NB4 (cell line): ENCODE data around the gene C14orf93.

Source experiments
- POLR2A ChIP-seq: IDR thresholded peaks from 2 replicates; pipeline ENCODE4 v1.6.1; 2011; ENCODE audit warnings: mild to moderate bottlenecking; ENCODE audit not compliant: insufficient read length; ENCODE audit errors: extremely low read depth
- TF ChIP-seq, protein P1 (sequence below): IDR thresholded peaks from one replicate; pipeline ENCODE4 v1.5.1; 2012; ENCODE audit warnings: low read depth, low read length

- TF ChIP-seq, protein P1, sequence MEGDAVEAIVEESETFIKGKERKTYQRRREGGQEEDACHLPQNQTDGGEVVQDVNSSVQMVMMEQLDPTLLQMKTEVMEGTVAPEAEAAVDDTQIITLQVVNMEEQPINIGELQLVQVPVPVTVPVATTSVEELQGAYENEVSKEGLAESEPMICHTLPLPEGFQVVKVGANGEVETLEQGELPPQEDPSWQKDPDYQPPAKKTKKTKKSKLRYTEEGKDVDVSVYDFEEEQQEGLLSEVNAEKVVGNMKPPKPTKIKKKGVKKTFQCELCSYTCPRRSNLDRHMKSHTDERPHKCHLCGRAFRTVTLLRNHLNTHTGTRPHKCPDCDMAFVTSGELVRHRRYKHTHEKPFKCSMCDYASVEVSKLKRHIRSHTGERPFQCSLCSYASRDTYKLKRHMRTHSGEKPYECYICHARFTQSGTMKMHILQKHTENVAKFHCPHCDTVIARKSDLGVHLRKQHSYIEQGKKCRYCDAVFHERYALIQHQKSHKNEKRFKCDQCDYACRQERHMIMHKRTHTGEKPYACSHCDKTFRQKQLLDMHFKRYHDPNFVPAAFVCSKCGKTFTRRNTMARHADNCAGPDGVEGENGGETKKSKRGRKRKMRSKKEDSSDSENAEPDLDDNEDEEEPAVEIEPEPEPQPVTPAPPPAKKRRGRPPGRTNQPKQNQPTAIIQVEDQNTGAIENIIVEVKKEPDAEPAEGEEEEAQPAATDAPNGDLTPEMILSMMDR, result no peak
- TF ChIP-seq POLR2A, result no peak
These were observed 21.0 kb upstream of the C14orf93 start for GRCh38 chr14:23030936-23031335.
